ENCODE measurements around the gene CTCF.

Gene CTCF

DNA sequence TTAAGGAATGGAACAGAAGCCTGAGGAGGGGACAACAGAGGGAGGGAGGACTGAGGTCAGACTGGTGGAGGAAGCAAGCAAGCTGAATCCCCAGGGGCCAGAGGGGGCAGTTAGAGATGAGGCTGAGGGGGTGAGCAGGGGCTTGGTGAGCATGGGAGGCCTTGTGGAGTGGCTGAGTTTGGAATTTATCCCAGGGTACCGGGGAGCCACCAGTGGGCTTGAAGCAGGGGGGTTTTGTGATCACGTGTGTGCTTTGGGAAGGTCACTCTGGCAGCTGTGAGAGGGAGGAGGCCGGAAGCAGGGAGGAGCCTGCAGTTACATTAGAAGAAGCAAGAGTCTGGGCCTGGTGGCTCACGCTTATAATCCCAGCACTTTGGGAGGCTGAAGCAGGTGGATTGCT, 9.8 kb upstream of the CTCF start:
- peak; percentile 66 for FAIRE-seq
- DNase-seq (ENCODE audit: insufficient read length), result no peak
- TF ChIP-seq POLR2A (IDR thresholded peaks at IDR 0.05; ENCODE audit: low read depth, low read length) (no peak), POLR2AphosphoS5 (IDR thresholded peaks at IDR 0.05; ENCODE audit: low read depth, low read length) (no peak), TAF1 (IDR thresholded peaks at IDR 0.05; ENCODE audit: borderline replicate concordance, low read depth, low read length) (no peak)

DNA sequence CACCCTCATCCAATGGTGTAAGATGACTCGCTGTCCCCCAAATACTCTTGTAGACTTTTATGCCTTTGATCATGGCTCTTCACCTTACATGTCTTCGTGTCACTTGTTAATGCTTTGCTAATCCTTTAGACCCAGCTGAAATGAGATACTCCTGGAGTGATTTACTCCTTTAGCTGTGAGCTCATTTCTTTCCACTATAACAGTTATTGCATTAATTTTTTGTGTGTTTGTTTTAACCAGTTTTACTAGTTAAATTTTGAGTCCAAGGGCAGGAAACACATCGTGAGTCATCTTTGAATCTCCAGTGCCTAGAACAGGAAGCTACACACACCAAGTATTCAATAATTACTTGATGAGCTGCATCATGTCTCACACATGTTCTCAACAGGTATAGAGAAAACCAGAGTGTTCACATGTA, 6.5 kb upstream of the CTCF start:
- DNase-seq (ENCODE audit: insufficient read length) (no peak), FAIRE-seq (no peak)
- no peak for TF ChIP-seq POLR2AphosphoS5 (IDR thresholded peaks at IDR 0.05; ENCODE audit: low read depth, low read length)
- no peak for TF ChIP-seq POLR2A (IDR thresholded peaks at IDR 0.05; ENCODE audit: low read depth, low read length)
- TF ChIP-seq TAF1 (IDR thresholded peaks at IDR 0.05; ENCODE audit: borderline replicate concordance, low read depth, low read length), result no peak

- TF ChIP-seq POLR2A (IDR thresholded peaks at IDR 0.05; ENCODE audit: low read depth, low read length) (no peak), TAF1 (IDR thresholded peaks at IDR 0.05; ENCODE audit: borderline replicate concordance, low read depth, low read length) (no peak)
- no peak for FAIRE-seq
Observed at GRCh38 chr16:67558859-67559258, 3.5 kb upstream of the CTCF start.

DNA sequence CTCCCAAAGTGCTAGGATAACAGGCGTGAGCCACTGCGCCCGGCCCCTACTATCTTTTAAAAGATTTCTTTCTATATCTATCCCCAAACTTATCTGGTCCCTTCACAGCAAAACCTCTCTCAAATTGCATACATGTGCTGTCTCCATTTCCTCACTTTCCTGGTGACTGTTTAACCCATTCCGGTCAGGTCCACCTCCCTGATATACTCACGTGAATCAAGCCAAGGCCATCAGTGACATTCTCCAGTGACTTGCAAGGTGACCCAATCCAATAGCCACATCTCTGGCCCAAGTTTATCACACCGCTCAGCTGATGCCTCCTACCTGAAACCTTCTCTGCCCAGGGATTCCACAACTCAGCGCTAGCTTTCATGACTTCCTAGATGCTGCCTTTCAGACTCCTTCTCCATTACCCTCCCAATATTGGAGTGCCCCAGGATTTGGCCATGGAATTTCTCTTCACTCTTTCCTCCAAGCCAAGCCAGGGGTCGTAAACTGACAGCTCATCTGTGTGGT, 1.4 kb upstream of the CTCF start:
- DNase-seq (ENCODE audit: insufficient read length) (no peak), FAIRE-seq (no peak)
- TF ChIP-seq POLR2A (IDR thresholded peaks at IDR 0.05; ENCODE audit: low read depth, low read length) (no peak), TAF1 (IDR thresholded peaks at IDR 0.05; ENCODE audit: borderline replicate concordance, low read depth, low read length) (no peak), POLR2AphosphoS5 (IDR thresholded peaks at IDR 0.05; ENCODE audit: low read depth, low read length) (no peak)

More at GRCh38 chr16:67558859-67559258, 3.5 kb upstream of the CTCF start:
- DNase-seq (ENCODE audit: insufficient read length), result no peak

- no peak for FAIRE-seq
- TF ChIP-seq POLR2AphosphoS5 (IDR thresholded peaks at IDR 0.05; ENCODE audit: low read depth, low read length) (no peak), TAF1 (IDR thresholded peaks at IDR 0.05; ENCODE audit: borderline replicate concordance, low read depth, low read length) (no peak), POLR2A (IDR thresholded peaks at IDR 0.05; ENCODE audit: low read depth, low read length) (no peak)
- no peak for DNase-seq (ENCODE audit: insufficient read length)
Observed at GRCh38 chr16:67561501-67561823, 864 bp upstream of the CTCF start.

DNA sequence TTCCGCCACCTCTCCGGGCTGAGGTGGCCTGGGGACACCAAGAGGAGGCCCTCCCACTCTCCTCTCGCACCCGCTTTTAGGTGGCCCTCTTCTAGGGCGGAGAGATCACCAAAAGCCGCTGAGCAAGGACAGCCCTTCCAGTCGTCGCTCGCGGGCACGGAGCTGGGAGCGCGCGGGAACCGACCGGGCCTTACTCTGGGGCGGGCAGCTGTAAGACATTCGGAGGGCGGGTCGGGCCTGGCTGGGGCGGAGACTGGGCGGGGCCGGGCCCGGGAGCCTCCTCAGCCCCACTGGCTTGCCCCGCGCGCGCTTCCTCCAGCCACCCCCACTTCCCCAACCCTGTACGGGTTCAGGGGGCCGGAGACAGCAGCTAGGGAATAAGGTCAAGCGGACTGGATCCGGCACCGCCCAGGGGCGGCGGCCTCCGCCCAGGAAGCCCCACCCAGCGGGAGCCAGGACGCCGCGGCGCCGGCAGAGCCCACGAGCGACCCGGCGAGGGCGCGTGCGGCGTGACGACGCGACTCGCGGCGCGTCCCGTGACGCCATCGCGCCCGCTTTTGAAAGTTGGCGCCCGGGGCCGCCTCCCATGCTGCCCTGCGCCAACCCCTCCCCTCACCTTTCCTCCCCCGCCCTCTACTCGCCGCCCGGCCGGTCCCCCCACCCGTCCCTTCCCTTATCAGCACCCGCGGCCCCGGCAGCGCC, 351 bp upstream of the CTCF start:
- peak; percentile 83 for DNase-seq (ENCODE audit: insufficient read length)
- peak; percentile 98 for FAIRE-seq
- TF ChIP-seq TAF1 (IDR thresholded peaks at IDR 0.05; ENCODE audit: borderline replicate concordance, low read depth, low read length) (peak; percentile 59; the same call in 1 of the 2 replicates), POLR2AphosphoS5 (IDR thresholded peaks at IDR 0.05; ENCODE audit: low read depth, low read length) (peak; percentile 77), POLR2A (IDR thresholded peaks at IDR 0.05; ENCODE audit: low read depth, low read length) (peak; percentile 90)

DNA sequence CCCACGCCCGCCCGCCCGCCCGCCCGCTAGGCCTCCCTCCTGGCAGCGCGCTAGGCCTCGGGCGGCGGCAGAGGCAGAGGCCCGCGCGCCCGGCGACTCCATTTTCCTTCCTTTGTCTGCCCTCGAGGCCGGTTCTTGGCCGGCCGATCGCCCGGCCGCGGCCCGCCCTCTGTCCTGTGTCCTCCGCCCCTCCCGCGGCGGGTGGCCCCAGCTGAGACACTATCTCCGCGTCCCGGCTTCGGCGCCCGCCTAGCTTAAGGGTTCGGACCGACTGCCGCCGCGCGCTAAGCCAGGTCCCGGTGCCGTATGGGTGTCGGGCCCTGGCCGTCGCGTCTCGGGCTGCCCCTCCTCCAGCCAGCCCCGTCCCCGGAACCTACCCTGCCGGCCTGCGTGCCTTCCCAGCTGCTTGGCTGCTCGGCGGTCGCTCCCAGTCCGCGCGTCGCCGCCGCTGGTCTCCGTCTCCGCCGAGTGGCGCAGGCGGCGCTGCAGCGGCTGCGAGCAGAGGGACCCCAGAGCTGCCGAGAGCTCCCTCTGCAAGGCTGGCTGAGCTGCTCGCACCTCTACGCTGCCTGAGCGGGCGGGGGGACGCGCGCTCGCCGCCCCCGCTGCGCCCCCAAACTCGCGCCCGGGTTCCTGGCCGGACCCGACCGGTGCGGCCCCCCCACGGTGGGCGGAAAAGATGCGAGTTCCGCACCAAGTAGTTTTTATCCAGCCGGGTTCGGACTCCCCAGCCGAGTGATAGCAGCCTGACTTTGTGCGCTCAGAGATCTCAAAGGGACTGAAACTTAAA, 787 bp downstream of the CTCF start:
- FAIRE-seq, result peak; percentile 14
- no peak for DNase-seq (ENCODE audit: insufficient read length)
- TF ChIP-seq TAF1 (IDR thresholded peaks at IDR 0.05; ENCODE audit: borderline replicate concordance, low read depth, low read length), result no peak; the same call in none of the 2 replicates
- 0 out of 2 replicates have a peak, but pooled peaks have one; percentile 36 for TF ChIP-seq POLR2AphosphoS5 (IDR thresholded peaks at IDR 0.05; ENCODE audit: low read depth, low read length)
- peak; percentile 75; the same call in 1 of the 2 replicates for TF ChIP-seq POLR2A (IDR thresholded peaks at IDR 0.05; ENCODE audit: low read depth, low read length)

GRCh38 chr16:67563708-67564468, 1.6 kb downstream of the CTCF start:
- peak; percentile 83 for FAIRE-seq
- TF ChIP-seq TAF1 (IDR thresholded peaks at IDR 0.05; ENCODE audit: borderline replicate concordance, low read depth, low read length), result no peak
- no peak for TF ChIP-seq POLR2AphosphoS5 (IDR thresholded peaks at IDR 0.05; ENCODE audit: low read depth, low read length)
- TF ChIP-seq POLR2A (IDR thresholded peaks at IDR 0.05; ENCODE audit: low read depth, low read length), result no peak
- no peak for DNase-seq (ENCODE audit: insufficient read length)

DNA sequence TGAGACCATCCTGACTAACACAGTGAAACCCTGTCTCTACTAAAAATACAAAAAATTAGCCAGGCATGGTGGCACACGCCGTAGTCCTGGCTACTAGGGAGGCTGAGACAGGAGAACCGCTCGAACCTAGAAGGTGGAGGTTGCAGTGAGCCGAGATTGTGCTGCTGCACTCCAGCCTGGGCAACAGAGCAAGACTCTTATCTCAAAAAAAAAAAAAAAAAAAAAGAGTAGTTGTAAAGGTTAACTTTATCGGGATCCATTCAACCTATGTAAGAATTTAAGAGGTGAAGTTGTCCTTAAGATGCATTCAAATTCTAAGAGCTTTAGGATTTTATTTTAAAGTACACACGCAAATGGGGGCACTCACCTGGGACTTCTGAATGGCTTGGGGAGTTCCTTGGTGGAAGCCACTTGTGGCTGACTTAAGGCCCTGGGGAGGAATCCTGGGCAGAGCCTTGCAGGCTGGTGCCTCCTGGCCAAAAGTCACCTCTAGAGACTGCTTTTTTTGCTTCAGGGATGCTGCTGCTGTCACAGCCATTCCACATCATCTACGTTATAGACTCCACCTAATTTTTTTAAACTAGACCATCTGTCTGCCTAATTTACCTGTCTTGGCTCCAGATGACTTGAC, 3.3 kb downstream of the CTCF start:
- no peak for FAIRE-seq
- DNase-seq (ENCODE audit: insufficient read length), result no peak
- TF ChIP-seq TAF1 (IDR thresholded peaks at IDR 0.05; ENCODE audit: borderline replicate concordance, low read depth, low read length) (no peak), POLR2A (IDR thresholded peaks at IDR 0.05; ENCODE audit: low read depth, low read length) (no peak), POLR2AphosphoS5 (IDR thresholded peaks at IDR 0.05; ENCODE audit: low read depth, low read length) (no peak)

- FAIRE-seq (no peak), DNase-seq (ENCODE audit: insufficient read length) (no peak)
- TF ChIP-seq POLR2A (IDR thresholded peaks at IDR 0.05; ENCODE audit: low read depth, low read length) (no peak), POLR2AphosphoS5 (IDR thresholded peaks at IDR 0.05; ENCODE audit: low read depth, low read length) (no peak), TAF1 (IDR thresholded peaks at IDR 0.05; ENCODE audit: borderline replicate concordance, low read depth, low read length) (no peak)
Observed at GRCh38 chr16:67571464-67571863, 9.1 kb downstream of the CTCF start.

GRCh38 chr16:67571981-67572431, 9.7 kb downstream of the CTCF start:
- TF ChIP-seq POLR2AphosphoS5 (IDR thresholded peaks at IDR 0.05; ENCODE audit: low read depth, low read length), result no peak
- no peak for TF ChIP-seq POLR2A (IDR thresholded peaks at IDR 0.05; ENCODE audit: low read depth, low read length)
- TF ChIP-seq TAF1 (IDR thresholded peaks at IDR 0.05; ENCODE audit: borderline replicate concordance, low read depth, low read length), result no peak
- FAIRE-seq (no peak), DNase-seq (ENCODE audit: insufficient read length) (no peak)

Measured in GM12892 (cell line).